BLaER1 (cell line): ENCODE measurements around the gene ZBTB24.

Source experiments
- H3K27ac ChIP-seq: shearing (Covaris generic); formaldehyde crosslinking; 2 replicates; pipeline ENCODE4 v1.8.1; 2022
- H3K27me3 ChIP-seq: shearing (Covaris generic); formaldehyde crosslinking; 2 replicates; pipeline ENCODE4 v1.8.1; 2022
- H3K36me3 ChIP-seq: shearing (Covaris generic); formaldehyde crosslinking; 2 replicates; pipeline ENCODE4 v1.8.1; 2022
- H3K4me1 ChIP-seq: shearing (Covaris generic); formaldehyde crosslinking; 2 replicates; pipeline ENCODE4 v1.8.1; 2022
- H3K4me2 ChIP-seq: shearing (Covaris generic); formaldehyde crosslinking; 2 replicates; pipeline ENCODE4 v1.8.1; 2022
- H3K4me3 ChIP-seq: shearing (Covaris generic); formaldehyde crosslinking; 2 replicates; pipeline ENCODE4 v1.8.1; 2022
- H3K9ac ChIP-seq: shearing (Covaris generic); formaldehyde crosslinking; 2 replicates; pipeline ENCODE4 v1.8.1; 2022
- H3K9me3 ChIP-seq: shearing (Covaris generic); formaldehyde crosslinking; 2 replicates; pipeline ENCODE4 v1.8.1; 2022
- H4K20me1 ChIP-seq: shearing (Covaris generic); formaldehyde crosslinking; 2 replicates; pipeline ENCODE4 v1.8.1; 2022
- Cebpa-rat ChIP-seq: shearing (Covaris generic); IDR thresholded peaks from 2 replicates; pipeline ENCODE4 v1.8.1; 2022

The ZBTB24 gene

DNA sequence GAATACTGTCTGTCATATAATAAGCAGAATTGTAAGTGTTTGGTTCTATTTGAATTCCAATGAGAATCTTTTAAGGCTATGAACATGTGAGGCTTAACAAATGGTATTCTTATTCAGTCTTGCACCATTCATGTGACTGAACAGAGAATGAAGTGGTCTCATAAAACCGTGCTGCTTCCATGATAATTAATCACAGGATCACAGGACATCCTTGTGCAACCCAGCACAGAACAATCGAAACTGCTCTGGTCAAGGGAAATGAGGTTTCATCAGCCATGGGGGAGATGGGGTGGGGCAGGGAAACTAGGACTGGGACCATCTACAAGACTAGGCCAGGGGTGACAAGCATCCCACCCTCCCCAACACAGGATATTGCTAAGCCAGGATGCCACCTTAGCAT is 48.6 kb downstream of the ZBTB24 start:
- Histone ChIP-seq H4K20me1 (no peaks in the 10 kb centered on the region), H3K27ac (no peak overlapping the region), H3K4me2 (no peak overlapping the region), H3K9ac (no peak overlapping the region), H3K4me1 (peaks cover 23% of the 10 kb centered on the region), H3K4me3 (no peak overlapping the region), H3K36me3 (no peaks in the 10 kb centered on the region), H3K9me3 (no peaks in the 10 kb centered on the region), H3K27me3 (no peaks in the 10 kb centered on the region; the same call in 1 of the 2 replicates)
- no peak for TF ChIP-seq Cebpa-rat

- TF ChIP-seq Cebpa-rat, result no peak
- Histone ChIP-seq H3K4me2 (no peak overlapping the region), H3K36me3 (no peaks in the 10 kb centered on the region), H4K20me1 (no peaks in the 10 kb centered on the region), H3K4me3 (no peak overlapping the region), H3K9me3 (no peaks in the 10 kb centered on the region), H3K27ac (no peak overlapping the region), H3K27me3 (no peaks in the 10 kb centered on the region), H3K4me1 (peaks cover 33% of the 10 kb centered on the region), H3K9ac (no peak overlapping the region)
These were observed 53.5 kb downstream of the ZBTB24 start for GRCh38 chr6:109429496-109429895.

- H3K9me3 ChIP-seq, result no peaks in the 10 kb centered on the region
- H3K4me2 ChIP-seq, result no peak overlapping the region
- no peak overlapping the region for H3K9ac ChIP-seq
- H3K36me3 ChIP-seq, result no peaks in the 10 kb centered on the region
- H3K4me1 ChIP-seq, result peaks cover 34% of the 10 kb centered on the region
- H3K27me3 ChIP-seq, result no peaks in the 10 kb centered on the region
- H3K27ac ChIP-seq, result no peak overlapping the region
- peak; percentile 32; the same call in 1 of the 2 replicates for TF ChIP-seq Cebpa-rat
- no peak overlapping the region for H3K4me3 ChIP-seq
- H4K20me1 ChIP-seq, result no peaks in the 10 kb centered on the region
These were observed 54.0 kb downstream of the ZBTB24 start for GRCh38 chr6:109428889-109429477.

DNA sequence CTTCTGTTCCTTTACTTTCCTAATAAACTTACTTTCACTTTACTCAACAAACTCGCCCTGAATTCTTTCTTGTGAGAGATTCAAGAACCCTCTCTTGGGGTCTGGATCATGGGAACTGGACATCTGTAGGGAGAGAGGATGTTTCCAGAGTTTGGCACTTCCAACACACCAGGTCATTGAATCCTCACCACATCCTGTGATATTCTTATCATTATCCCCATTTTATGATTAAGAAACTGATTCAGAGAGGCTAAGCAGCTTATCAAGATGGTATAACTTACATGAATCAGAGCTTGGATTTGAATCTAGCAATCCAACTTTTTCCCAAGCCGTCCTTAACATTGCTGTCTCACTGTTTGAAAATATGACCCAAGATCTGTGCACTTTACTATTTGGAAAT is 58.1 kb downstream of the ZBTB24 start:
- no peaks in the 10 kb centered on the region for H3K9me3 ChIP-seq
- H3K27ac ChIP-seq, result 0 out of 2 replicates have a peak overlapping the region, but pooled peaks have one; percentile 5
- no peaks in the 10 kb centered on the region for H4K20me1 ChIP-seq
- no peak for TF ChIP-seq Cebpa-rat
- no peak overlapping the region for H3K9ac ChIP-seq
- no peak overlapping the region for H3K4me3 ChIP-seq
- H3K4me1 ChIP-seq, result peaks cover 29% of the 10 kb centered on the region
- peak overlapping the region; percentile 75 for H3K4me2 ChIP-seq
- H3K27me3 ChIP-seq, result no peaks in the 10 kb centered on the region
- no peaks in the 10 kb centered on the region for H3K36me3 ChIP-seq

GRCh38 chr6:109421184-109421583 is 61.8 kb downstream of the ZBTB24 start:
- no peak overlapping the region for H3K9ac ChIP-seq
- no peaks in the 10 kb centered on the region for H3K27me3 ChIP-seq
- H3K36me3 ChIP-seq, result no peaks in the 10 kb centered on the region
- no peak for TF ChIP-seq Cebpa-rat
- no peak overlapping the region for H3K4me3 ChIP-seq
- H4K20me1 ChIP-seq, result no peaks in the 10 kb centered on the region
- H3K9me3 ChIP-seq, result no peaks in the 10 kb centered on the region
- peaks cover 29% of the 10 kb centered on the region for H3K4me1 ChIP-seq
- H3K27ac ChIP-seq, result no peak overlapping the region
- H3K4me2 ChIP-seq, result no peak overlapping the region

DNA sequence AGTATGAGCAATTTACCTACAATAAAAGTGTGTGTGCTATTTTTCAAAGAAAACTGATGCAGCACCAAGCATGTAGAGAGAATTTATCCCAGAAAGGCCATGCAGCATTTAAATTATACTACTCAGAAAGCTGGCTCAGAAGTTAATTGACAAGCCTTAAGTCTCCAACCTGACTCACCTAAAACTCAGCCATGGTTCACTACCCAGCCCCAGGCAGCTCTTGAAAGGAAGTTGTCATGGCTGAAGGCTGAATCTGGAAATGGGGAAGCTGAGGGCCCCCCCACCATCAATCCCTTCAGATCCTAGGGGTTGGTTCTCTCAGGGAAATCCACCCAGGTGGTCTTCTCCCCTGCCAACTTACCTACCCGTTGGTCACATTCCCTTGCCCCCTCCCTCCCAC is 62.3 kb downstream of the ZBTB24 start:
- Histone ChIP-seq H3K4me3 (no peak overlapping the region), H4K20me1 (no peaks in the 10 kb centered on the region), H3K36me3 (no peaks in the 10 kb centered on the region), H3K4me2 (no peak overlapping the region), H3K9ac (no peak overlapping the region), H3K27ac (no peak overlapping the region), H3K27me3 (no peaks in the 10 kb centered on the region), H3K4me1 (peaks cover 29% of the 10 kb centered on the region), H3K9me3 (no peaks in the 10 kb centered on the region)
- TF ChIP-seq Cebpa-rat, result no peak

GRCh38 chr6:109417646-109418045 is 65.4 kb downstream of the ZBTB24 start:
- Histone ChIP-seq H3K4me2 (no peak overlapping the region), H3K9ac (no peak overlapping the region), H3K9me3 (peaks cover 5% of the 10 kb centered on the region), H3K4me3 (no peak overlapping the region), H3K36me3 (no peaks in the 10 kb centered on the region), H3K4me1 (peaks cover 6% of the 10 kb centered on the region; the same call in 1 of the 2 replicates), H3K27me3 (no peaks in the 10 kb centered on the region), H4K20me1 (no peaks in the 10 kb centered on the region), H3K27ac (no peak overlapping the region)
- TF ChIP-seq Cebpa-rat, result peak; percentile 17; the same call in 1 of the 2 replicates
